Stomach smooth muscle (tissue), 2 donors: ENCODE data around the gene GNAS-AS1.

Source experiments
- H3K27ac ChIP-seq: one replicate; pipeline ENCODE4 v1.7.0; 2013; ENCODE audit warnings: mild to moderate bottlenecking, low read length, inconsistent platforms
- H3K27me3 ChIP-seq, 2 donors: one replicate each; pipeline ENCODE4 v1.7.0; 2013; ENCODE audit warnings: low read length in 2 of 2; ENCODE audit not compliant: insufficient read depth in 2 of 2, control insufficient read depth in 1 of 2
- H3K36me3 ChIP-seq, 2 donors: one replicate each; pipeline ENCODE4 v1.7.0; 2013; ENCODE audit warnings: low read length in 2 of 2; ENCODE audit not compliant: control insufficient read depth in 2 of 2, insufficient read depth in 2 of 2
- H3K4me1 ChIP-seq: one replicate; pipeline ENCODE4 v1.7.0; 2013; ENCODE audit warnings: low read length; ENCODE audit not compliant: control insufficient read depth, insufficient read depth
- H3K4me3 ChIP-seq, 2 donors: one replicate each; pipeline ENCODE4 v1.7.0; 2013; ENCODE audit warnings: low read length in 2 of 2
- H3K9ac ChIP-seq, 2 donors: one replicate each; pipeline ENCODE4 v1.7.0; 2013; ENCODE audit warnings: low read length in 2 of 2, mild to moderate bottlenecking in 1 of 2
- H3K9me3 ChIP-seq, 2 donors: one replicate each; pipeline ENCODE4 v1.7.0; 2013; ENCODE audit warnings: low read length in 2 of 2; ENCODE audit not compliant: control insufficient read depth in 2 of 2
- donor health status: healthy.
- donor health status: Pancreatic carcinoma.

GNAS-AS1 gene

DNA sequence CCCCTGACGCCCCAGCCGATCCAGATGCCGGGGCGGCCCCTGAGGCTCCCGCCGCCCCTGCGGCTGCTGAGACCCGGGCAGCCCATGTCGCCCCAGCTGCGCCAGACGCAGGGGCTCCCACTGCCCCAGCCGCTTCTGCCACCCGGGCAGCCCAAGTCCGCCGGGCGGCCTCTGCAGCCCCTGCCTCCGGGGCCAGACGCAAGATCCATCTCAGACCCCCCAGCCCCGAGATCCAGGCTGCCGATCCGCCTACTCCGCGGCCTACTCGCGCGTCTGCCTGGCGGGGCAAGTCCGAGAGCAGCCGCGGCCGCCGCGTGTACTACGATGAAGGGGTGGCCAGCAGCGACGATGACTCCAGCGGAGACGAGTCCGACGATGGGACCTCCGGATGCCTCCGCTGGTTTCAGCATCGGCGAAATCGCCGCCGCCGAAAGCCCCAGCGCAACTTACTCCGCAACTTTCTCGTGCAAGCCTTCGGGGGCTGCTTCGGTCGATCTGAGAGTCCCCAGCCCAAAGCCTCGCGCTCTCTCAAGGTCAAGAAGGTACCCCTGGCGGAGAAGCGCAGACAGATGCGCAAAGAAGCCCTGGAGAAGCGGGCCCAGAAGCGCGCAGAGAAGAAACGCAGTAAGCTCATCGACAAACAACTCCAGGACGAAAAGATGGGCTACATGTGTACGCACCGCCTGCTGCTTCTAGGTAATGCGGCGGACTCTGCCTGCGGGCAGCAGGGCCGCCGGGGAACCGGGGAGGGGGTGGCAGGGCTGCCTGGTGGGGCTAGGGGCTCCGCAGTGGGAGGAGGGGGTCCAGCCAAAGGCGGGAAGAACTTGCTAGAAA, 4.2 kb upstream of the GNAS-AS1 start:
- Histone ChIP-seq H3K9me3 (no peaks in the 10 kb centered on the region), H3K4me1 (peaks cover 13% of the 10 kb centered on the region), H3K4me3 (peak overlapping the region; percentile 40 to 59), H3K36me3 (no peaks in the 10 kb centered on the region), H3K27ac (no peak overlapping the region), H3K27me3 (peaks cover 32 to 44% of the 10 kb centered on the region in 2 donors), H3K9ac (no peak overlapping the region)

DNA sequence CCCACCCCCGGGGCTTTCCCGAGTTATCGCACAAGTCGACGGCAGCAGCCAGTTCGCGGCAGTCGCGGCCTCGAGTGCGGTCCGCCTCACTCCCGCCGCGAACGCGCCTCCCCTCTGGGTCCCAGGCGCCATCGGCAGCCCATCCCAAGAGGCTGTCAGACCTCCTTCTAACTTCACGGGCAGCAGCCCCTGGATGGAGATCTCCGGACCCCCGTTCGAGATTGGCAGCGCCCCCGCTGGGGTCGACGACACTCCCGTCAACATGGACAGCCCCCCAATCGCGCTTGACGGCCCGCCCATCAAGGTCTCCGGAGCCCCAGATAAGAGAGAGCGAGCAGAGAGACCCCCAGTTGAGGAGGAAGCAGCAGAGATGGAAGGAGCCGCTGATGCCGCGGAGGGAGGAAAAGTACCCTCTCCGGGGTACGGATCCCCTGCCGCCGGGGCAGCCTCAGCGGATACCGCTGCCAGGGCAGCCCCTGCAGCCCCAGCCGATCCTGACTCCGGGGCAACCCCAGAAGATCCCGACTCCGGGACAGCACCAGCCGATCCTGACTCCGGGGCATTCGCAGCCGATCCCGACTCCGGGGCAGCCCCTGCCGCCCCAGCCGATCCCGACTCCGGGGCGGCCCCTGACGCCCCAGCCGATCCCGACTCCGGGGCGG, 3.4 kb upstream of the GNAS-AS1 start:
- Histone ChIP-seq H3K27me3 (peaks cover 32 to 44% of the 10 kb centered on the region in 2 donors), H3K4me3 (peak overlapping the region in 1 of 2 donors; percentile 35), H3K36me3 (no peaks in the 10 kb centered on the region), H3K9me3 (no peaks in the 10 kb centered on the region), H3K9ac (no peak overlapping the region), H3K27ac (no peak overlapping the region), H3K4me1 (peaks cover 13% of the 10 kb centered on the region)

DNA sequence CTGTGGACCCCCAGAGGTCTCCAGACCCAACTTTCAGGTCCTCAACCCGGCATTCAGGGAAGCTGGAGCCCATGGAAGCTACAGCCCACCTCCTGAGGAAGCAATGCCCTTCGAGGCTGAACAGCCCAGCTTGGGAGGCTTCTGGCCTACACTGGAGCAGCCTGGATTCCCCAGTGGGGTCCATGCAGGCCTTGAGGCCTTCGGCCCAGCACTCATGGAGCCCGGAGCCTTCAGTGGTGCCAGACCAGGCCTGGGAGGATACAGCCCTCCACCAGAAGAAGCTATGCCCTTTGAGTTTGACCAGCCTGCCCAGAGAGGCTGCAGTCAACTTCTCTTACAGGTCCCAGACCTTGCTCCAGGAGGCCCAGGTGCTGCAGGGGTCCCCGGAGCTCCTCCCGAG, 2.8 kb upstream of the GNAS-AS1 start:
- Histone ChIP-seq H3K9me3 (no peaks in the 10 kb centered on the region), H3K9ac (no peak overlapping the region), H3K4me1 (peaks cover 13% of the 10 kb centered on the region), H3K36me3 (no peaks in the 10 kb centered on the region), H3K27me3 (peaks cover 35 to 44% of the 10 kb centered on the region in 2 donors), H3K4me3 (no peak overlapping the region), H3K27ac (no peak overlapping the region)

DNA sequence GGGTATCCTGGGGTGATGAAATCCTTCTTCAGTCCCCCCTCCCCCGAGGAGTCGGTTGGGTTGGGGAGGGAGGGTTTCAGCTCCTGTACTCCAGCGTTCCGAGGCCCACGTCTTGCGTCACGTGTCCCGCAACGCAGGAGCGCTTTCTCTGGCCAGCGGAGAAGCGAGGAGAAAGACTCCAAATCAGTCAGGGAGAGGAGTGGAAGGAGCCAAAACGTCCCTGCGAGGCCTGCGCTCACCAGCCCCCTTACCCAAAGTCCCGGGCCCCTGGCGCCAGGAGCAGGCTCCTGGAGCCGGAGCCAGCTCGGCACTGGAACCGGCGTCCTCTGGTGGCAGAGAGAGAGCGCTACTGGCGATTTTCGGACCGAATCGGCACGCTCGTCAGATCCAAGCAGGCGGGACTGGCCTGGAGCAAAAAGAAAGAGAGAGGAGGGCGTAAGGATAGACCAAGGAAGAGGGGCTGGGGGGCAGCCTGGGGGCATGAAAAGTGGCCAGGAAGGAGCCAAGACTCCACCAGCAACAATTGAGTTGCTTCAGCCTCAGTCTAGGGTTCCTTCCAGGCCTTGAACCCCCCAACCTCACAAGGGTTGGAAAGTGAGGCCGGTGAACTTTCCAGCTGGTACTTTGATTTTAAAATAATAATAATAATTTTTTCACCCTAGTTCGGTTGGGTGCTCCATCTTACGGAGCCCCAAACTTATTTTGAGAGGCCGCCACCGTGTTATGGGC, 2.0 kb upstream of the GNAS-AS1 start, which contains the start of gene GNAS:
GNAS (plus strand) TSS at position 174 of the 729 bp plus-strand sequence.
- Histone ChIP-seq H3K36me3 (no peaks in the 10 kb centered on the region), H3K27ac (no peak within 1 kb of the TSS), H3K27me3 (peaks cover 35 to 44% of the 10 kb centered on the region in 2 donors), H3K9me3 (no peaks in the 10 kb centered on the region), H3K4me3 (peak within 1 kb of the TSS; percentile 66 to 71), H3K9ac (peak within 1 kb of the TSS in 1 of 2 donors; percentile 15), H3K4me1 (peaks cover 13% of the 10 kb centered on the region)

DNA sequence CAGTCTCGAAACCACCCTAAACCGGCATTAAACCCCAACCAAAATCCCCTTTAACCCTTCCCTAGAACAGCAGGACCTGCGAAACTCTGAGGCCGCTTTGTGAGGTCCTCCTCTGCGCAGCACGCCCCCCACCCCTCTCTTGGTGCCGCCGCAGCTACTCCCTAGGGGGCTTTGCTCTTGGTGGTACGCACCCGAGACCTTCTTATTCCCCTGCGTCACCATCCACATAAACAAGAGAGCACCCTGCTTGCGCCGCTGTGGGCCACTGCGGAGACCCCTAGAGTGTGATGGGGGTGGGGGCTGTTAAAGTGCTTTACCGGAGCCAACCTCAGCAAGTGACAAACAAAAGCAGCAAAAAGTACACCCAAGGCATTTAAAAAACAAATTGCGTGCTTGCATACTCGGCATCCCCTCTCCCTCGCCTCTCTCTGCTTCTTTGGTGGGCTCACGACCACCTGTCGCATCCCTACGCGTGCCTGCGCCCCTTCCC, 1.3 kb upstream of the GNAS-AS1 start:
- Histone ChIP-seq H3K4me3 (peak overlapping the region; percentile 66 to 71), H3K27ac (no peak overlapping the region), H3K27me3 (peaks cover 30 to 44% of the 10 kb centered on the region in 2 donors), H3K9me3 (no peaks in the 10 kb centered on the region), H3K9ac (no peak overlapping the region), H3K4me1 (peaks cover 13% of the 10 kb centered on the region), H3K36me3 (no peaks in the 10 kb centered on the region)

DNA sequence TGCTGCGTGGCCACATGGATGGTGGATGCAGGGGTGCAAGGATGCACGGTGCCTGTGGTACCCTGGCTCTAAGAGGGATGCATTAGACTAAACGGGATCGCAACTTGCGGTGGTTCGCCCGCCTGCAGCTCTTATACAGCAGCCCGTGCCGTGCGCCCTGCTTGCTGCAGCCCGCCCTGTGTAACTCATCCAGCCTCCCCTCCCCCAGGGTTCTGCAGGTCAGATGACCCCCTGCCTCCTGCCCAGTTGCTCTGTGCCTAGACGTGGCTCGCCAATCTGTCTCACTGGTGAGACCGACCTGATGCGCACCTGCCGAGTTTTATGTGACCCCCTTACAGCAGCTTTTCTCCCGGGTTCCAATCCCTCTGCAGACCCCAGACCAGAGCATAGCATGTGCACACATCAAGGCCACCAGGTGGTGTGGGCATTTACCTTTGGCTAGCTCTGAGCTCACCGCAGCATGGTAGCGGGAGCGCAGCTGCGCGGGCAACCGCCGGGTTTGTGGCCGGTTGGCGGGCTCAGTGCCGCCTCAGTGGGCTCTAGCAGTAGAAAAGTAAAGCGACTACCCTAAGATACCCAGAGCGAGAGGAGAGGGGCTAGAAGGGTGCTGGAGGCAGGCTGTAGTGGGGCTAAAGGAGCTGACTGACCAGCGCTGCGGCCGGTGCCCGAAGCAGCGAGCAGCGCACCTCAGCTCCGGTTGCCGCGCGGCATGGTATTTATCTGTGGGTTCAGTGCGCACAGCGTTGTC, 693 bp upstream of the GNAS-AS1 start:
- Histone ChIP-seq H3K4me3 (peak overlapping the region; percentile 66 to 71), H3K9ac (peak overlapping the region in 1 of 2 donors; percentile 15), H3K36me3 (no peaks in the 10 kb centered on the region), H3K27ac (no peak overlapping the region), H3K27me3 (peaks cover 33 to 44% of the 10 kb centered on the region in 2 donors), H3K4me1 (peaks cover 13% of the 10 kb centered on the region), H3K9me3 (no peaks in the 10 kb centered on the region)

DNA sequence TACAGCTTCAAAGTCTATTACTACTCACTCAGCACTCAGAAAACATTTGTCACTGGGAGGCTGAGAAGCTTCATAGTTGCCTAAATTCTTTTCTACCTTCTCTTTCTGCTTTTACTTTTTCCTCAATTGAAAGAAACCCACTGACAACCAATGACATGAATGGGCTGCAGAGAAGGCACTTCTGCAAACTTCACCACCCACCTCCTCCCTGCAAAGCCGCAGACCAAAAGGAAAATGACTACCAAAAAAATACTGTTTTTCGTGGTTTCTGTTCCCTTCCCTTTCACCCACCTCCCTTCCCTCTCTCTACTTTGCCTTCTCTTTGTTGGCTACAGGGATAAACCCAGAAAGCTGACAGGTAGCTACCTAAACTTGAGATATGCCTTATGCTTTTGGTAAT, 3.2 kb downstream of the GNAS-AS1 start:
- Histone ChIP-seq H3K9ac (no peak overlapping the region), H3K4me1 (peaks cover 4% of the 10 kb centered on the region), H3K36me3 (no peaks in the 10 kb centered on the region), H3K4me3 (no peak overlapping the region), H3K27me3 (peaks cover 16 to 39% of the 10 kb centered on the region in 2 donors), H3K9me3 (no peaks in the 10 kb centered on the region), H3K27ac (no peak overlapping the region)

DNA sequence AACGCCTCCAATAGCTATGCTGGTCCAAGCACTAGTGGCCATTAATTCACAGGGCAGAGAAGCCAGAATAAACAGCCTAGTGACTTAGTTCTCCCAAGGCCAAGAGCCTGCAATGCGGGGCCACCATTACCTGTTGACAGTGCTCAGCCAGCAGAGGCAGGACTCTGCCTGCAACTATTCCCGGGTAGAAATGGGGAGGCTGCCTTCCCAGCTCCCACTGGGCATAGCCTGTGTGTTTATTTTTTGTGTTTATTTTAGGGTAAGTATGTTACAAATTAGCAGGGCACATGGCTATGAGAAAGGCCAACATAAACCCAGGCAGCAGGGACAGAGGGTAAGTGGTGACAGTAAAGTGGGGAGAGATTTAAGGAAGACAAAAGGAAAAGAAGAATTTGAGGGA, 5.0 kb downstream of the GNAS-AS1 start:
- no peaks in the 10 kb centered on the region for H3K9me3 ChIP-seq
- no peaks in the 10 kb centered on the region for H3K4me1 ChIP-seq
- no peak overlapping the region for H3K4me3 ChIP-seq
- peaks cover 11 to 36% of the 10 kb centered on the region in 2 donors for H3K27me3 ChIP-seq
- no peak overlapping the region for H3K9ac ChIP-seq
- no peak overlapping the region for H3K27ac ChIP-seq
- no peaks in the 10 kb centered on the region for H3K36me3 ChIP-seq

DNA sequence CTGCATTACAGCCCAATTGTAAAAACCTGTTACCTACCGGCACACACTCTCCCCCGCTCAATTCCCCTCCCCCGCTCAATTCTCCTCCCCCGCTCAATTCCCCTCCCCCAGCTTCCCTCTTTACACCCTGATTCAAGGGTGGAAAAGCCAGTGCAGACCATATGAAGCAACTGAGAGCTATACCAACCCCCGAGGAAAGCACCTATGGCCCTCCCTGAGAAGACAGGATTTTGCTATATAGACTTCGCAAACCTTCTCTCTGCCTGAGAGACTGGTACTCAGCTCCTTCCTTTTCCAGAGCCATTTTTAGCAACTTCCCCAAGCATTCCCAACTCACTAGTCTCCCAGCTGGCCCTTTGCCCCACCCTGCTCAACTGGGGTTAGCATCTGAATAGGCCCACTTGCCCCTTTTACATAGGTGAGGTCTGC, 7.6 kb downstream of the GNAS-AS1 start:
- no peak overlapping the region for H3K4me3 ChIP-seq
- no peak overlapping the region for H3K9ac ChIP-seq
- no peak overlapping the region for H3K27ac ChIP-seq
- no peaks in the 10 kb centered on the region for H3K36me3 ChIP-seq
- H3K9me3 ChIP-seq, result no peaks in the 10 kb centered on the region
- H3K4me1 ChIP-seq, result peaks cover 4% of the 10 kb centered on the region
- H3K27me3 ChIP-seq, result peaks cover 24 to 39% of the 10 kb centered on the region in 2 donors

DNA sequence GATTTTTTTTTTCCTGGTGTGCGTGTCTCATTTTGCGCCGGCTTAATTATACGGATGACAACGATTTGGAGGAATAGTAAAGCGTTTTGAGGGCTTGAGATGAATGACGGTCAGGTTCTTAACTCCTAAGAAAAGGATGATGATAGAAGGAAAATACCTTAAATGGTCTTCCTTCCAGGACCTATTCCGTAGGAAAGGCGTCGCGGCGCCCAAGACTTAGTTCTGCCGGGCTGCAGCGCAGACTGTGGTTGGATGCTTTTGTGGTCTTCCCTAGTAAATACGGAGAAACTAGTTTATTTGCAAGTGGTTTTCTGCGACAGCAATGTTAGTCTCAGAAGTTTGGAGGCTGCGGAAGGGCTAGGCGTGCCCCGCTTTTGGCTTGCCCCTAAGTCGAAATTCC, 8.4 kb downstream of the GNAS-AS1 start:
- Histone ChIP-seq H3K27ac (no peak overlapping the region), H3K4me3 (no peak overlapping the region), H3K9ac (no peak overlapping the region), H3K4me1 (peaks cover 4% of the 10 kb centered on the region), H3K27me3 (peaks cover 24 to 41% of the 10 kb centered on the region in 2 donors), H3K9me3 (no peaks in the 10 kb centered on the region), H3K36me3 (no peaks in the 10 kb centered on the region)
